Measurements from ENCODE around the gene NAA35.
"Not testable (repeated sequence)": the region's sequence is repeated elsewhere in the genome, so short reads cannot be mapped to it uniquely, and the experiment has no call there.

The NAA35 gene

DNA sequence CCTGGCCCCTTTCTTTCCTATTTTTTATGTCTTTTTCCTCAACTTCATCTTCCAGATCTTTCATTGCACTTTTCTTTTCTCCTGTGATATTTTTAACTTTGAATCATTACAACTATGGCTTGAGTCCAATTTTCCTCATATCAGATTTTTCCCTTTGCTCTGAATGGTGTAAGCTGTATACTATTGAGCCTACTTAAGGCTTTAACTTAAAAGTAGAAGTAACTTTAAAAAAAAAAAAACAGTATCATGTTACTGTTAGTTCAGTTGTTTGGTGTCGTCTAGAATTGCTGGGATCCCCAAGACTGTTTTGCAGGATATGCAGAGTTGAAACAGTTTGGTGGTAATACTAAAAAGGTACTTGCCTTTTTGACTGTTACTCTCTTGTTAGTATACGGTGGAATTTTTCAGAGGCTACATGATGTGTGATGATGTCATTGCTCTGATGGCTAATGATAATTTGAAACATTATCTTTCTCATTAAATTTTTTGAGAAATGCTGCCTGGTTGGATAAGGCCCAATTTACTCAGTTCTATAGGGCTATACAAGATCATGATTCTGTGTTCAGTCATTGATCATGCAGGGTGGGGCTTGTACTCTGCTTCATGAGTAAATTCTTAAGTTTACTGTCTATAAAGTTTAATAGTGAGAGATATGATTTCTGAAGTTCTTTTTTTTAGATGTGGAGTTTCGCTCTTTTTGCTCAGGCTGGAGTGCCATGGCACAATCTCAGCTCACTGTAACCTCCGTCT lies 8.8 kb downstream of the NAA35 start:
- no peak for DNase-seq

DNA sequence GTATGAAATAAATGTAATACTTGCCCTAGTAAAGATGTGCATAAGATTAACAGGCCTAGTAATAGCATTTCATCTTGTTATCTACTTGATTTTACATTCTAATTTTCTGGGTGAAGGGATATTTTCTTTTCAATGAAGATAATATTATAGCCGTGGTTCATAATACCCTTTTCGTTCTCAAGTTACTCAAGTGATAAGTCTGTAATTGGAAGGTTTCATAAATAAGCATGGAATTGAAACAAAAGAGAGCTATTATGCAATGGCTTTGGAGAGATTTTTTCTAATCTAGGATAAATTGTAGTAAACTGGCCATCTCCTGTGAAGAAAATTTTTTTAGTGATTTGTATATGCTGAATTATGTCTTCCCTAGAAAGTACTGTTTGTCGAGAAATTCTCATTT lies 19.0 kb downstream of the NAA35 start:
- no peak for DNase-seq

DNA sequence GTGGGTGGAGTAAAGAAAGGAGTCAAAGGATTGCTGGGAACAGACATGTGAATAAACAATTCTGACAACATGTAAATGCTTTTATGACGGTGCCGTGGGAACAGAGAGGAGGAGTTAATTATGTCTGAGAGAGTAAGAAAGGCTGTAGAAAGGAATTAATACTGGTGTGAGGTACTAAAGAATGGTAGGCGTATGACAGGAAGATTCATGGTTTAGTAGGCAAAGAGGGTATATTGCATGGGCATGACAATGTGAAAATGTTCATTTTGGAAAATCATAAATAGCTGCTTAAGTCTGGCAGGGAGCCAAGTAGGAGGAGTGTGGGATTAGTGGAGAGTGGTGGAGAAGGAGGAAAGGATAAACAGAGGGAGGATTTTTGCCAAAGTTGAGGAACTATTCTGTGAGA lies 19.7 kb downstream of the NAA35 start:
- no peak for DNase-seq

DNA sequence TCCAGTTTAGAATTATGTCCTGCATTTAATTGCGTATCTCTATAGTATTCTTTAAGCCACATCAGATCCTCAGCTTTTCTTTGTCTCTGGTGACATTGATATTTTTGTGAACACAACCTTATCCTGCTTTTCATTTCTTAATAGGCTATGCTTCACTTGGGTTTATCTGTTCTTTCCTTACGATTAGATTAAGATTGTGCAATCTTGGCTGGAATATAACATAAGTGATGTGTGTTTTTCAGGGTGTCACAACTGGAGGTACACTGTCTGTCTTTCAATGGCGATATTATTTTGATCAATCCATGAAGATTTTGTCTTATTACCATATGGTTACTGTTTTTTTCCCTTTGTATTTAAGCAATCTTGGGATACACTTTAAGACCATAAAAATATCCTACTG lies 23.6 kb downstream of the NAA35 start:
- DNase-seq, result no peak

DNA sequence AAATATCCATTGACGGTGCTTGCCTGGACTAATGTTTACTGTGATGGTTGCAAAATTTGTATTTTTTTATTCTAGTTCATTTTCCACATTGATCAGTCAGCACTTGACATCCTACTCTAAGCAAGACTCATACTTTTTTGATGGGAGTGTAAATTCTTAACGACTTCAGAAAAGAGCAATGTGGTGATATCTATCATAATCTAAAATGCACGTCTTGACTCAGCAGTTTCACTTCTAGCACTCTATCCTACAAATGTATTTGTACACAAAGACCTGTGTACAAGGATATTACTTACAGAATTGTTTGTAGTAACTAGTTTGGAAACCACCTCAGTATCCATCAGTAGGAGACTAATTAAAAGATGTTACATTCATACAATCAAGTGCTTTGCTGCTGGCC lies 24.0 kb downstream of the NAA35 start:
- DNase-seq, result no peak

DNA sequence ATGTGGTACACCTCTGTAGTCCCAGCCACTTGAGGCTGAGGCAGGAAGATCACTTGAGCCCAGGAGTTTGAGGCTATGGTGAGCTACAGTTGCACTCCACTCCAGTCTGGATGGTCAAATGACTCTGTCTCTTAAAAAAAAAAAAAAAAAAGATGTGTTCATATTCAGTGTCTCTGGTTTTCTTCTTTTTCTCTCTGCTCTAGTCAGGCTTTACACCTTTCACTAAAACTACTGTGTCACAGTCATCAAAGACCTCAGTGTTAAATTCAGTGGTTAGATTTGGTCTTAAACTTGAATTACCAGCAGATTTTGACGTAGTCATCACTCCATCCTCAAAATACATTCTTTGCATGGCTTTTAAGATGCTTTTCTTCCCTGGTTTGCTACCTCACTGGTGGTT lies 28.8 kb downstream of the NAA35 start:
- DNase-seq, result no peak

DNA sequence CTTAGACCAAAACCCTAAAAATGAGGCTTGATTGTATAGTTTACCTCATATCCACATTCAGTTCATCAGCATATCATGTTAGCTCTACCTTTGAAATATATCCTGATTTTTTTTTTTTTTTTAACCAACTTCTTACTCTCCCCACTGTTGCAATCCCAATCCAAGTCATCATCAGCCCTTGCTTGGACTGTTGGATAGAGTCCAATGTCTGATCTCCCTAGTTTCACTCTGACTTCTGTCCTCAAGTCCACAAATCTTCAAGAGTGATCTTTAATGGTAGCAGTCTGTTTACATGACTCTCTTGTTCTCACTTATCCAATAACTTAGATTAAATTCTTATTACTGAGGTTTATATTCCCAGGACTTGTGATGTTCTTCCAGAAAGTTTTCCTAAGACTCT lies 30.8 kb downstream of the NAA35 start:
- DNase-seq, result no peak

DNA sequence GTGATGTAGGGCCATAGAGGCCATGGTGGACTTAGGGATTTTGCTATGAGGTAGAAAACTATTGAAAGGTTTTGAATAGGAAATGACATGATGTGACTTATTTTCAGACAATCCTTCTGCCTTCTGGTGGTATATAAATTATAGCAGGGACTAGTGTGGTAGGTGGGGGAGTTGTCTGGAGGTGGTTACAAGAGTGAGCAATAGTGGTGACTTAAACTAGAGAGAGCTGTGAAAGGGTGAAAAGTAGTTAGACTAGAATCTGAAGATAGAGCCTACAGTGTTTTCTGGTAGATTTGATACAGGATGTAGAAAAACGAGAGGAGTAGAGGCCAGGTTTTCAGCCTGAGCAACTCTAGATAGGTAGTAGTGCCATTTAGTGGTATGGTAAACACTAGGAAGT lies 32.3 kb downstream of the NAA35 start:
- no peak for DNase-seq

DNA sequence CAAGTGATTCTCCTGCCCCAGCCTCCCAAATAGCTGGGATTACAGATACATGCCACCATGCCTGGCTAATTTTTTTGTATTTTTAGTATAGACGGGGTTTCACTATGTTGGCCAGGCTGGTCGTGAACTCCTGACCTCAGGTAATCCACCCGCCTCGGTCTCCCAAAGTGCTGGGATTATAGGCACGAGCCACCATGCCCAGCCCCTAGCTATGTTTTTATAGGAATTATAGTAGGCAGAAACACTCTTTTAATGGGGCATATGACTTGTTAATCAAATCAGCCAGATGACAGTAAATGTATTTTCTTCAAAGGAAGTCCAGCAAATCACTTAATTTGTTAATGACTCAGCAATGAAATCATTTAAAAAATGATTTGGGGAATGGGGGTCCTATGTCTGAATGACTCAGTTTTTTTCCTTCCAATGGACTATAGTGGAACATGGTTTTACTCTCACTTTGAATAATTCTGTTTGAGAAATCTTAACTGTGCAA lies 33.2 kb downstream of the NAA35 start:
- not testable (repeated sequence) for DNase-seq

DNA sequence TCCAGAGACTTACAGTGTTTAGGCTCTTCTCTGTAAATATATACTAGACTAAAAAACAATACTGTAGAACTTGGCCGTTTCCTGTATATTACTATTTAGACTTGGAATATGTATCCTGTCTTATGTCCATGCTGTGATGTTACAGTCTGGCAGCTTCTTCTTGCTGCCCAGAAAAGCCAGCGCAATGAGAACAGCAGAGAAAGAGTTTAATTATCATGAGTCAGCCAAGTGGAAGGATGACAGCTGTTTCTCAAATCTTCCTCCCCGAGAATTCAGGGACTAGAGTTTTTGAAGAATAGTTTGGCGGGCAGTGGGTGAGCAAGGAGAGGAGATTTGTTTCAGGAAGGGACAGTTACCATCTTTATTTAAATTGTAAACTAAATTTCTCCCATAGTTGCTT lies 37.5 kb downstream of the NAA35 start:
- DNase-seq, result no peak

DNA sequence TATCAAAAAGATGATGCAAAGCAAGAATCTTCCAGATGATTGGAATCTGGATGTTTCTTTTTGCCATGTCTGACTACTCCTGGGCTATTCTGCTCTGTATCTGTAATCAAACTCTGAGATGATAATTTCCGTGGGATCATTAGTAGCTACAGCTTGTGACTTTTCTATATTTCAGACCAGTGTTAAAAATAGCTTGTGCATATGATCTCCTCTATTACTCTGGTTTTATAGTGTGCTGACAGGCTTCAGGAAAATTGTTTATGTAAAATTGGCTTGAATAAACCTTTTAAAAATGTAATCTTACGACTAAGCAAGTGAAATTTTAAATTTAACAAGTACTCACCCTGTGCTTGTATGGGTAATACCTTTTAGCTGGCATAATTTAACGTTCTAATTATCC lies 40.4 kb downstream of the NAA35 start:
- no peak for DNase-seq

DNA sequence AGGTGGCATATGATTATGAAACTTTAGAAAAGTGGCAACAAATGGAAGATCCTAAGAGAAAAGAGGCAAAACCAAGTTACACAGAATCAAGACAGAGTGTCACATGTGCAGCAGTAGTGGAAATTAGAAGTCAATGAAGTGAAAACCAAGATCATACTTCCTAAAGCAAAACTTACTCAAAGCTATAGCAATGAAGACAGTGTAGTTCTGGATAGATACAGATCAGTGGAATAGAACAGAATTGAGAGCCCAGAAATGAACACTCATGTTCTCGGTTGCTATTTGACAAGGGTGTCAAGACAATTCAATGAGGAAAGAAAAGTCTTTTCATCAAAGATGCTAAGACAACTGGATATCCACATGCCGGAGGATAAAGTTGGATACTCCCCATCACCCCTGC lies 43.5 kb downstream of the NAA35 start:
- no peak for DNase-seq

DNA sequence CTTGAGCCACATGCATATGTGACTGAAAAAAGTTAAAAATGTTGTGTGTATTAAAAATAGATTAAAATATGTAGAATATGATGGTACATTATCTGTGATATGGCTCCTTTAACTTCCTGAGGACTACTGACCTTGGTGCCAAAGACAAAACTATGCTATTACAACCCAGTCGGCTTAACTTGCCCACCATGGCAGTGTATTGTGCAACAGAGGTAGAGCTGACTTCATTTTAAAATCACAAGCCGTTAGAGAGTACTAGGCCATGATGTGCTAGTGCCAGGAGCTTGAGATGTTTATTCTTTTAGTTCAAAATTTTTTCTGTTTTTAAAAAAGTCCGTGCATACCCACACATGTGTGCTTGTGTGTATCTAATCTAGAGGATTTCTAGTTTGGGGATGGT lies 46.3 kb downstream of the NAA35 start:
- no peak for DNase-seq

DNA sequence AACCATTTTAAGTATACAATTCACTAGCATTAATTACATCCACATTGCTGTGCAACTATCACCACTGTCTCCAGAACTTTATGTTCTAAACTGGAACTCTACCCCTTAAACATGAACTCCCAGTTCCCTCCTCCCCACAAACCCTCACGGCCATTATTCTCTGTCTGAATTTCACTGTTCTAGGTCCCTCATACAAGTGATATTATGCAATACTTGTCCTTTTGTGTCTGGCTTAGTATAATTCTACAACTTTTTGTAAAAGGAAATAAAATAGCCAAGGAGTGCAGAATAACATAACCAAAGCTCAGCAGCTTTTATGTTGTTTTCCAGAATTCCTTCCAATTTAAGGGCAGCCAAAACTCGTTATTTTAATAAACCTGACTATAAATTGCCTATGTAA lies 53.2 kb downstream of the NAA35 start:
- DNase-seq, result no peak

DNA sequence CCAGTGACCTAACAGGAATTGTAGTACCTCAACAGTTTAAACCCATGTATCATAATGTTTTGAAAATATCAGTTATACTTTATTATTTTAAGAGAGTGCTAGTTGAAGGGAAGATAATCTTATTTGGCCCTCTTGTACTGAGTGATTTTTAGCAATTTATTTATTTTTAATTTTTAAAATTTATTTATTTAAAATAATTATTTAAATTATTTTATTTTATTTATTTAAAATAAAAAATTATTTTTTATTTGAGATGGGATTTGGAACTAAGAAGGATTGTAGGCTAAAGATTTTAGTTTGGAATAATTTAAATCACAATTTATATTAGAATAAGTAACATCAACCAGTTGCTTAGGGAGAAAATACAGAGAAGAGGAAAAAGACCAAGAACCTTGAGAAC lies 54.2 kb downstream of the NAA35 start:
- DNase-seq, result no peak

DNA sequence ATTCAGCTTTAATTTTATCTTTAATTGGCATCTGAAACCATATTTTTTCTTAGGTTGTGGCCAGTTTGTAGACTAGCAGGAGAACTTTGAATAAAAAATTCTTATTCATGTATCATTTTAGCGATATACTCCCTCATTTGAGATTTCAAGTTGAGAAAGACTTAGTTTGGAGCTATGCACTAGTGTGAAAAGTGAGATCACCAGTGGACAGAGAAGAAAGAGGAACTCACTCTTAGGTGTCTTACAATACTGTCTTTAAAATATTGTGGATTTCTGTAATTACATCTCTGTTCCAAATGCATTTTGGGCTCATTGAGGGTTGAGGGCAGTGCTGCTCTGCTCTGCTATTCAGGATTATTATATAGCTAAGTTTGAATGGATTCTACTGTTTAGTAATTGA lies 54.7 kb downstream of the NAA35 start:
- no peak for DNase-seq

DNA sequence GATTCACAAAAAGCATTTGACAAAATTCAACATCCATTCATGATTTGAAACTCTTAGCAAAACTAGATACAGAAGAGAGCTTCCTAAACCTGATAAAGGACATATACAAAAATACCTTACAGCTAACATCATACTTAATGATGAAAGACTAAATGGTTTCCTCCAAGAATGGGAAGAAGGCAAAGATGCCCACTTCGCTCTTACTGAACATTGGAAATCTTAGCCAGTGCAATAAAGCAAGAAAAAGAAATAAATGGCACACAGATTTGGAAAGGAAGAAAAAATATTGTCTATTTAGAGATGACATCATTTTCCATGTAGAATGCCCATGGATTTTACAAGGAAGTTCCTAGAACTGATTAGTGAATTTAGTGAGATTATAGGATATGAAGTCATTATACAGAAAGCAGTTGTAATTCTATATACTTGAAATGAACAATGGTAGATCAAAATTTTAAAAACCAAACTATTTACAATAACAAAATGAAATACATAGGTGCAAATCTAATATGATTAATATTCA lies 64.4 kb downstream of the NAA35 start:
- DNase-seq, result no peak

DNA sequence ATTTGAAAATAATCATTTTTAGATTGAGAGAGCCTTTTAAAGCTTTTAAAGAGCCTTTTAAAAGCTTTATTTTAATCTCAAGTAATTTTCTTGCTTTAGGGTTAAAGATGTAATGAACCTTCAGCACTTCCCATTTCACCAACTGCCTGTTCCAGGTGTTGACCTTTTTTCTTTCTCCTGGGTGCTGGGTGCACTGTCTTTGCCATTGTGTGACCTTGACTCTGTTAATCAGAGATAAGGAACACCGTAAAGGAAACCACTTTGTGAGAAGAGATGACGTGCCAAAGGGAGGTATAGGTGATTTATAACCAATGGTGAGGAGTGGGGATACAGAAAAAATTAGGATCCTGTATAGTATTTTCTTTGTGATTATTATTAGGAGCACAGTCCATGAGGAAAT lies 68.2 kb downstream of the NAA35 start:
- no peak for DNase-seq

DNA sequence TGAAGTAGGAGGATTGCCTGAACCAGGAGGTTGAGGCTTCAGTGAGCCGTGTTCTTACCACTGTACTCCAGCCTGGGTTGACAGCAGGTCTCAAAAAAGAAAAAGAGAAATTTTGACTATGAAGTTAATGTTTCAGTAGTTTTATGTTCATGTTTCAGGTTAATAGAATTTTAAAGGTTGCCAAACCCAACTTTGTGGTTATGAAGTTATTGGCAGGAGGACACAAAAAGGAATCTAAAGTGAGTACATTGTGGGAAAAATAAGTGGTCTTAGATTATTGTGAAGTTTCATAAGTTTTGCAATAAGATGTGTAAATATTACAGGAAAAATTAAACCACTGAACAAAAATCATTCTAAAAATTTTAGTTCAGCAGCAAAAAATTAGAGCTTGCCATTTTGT lies 79.8 kb downstream of the NAA35 start:
- DNase-seq, result no peak

DNA sequence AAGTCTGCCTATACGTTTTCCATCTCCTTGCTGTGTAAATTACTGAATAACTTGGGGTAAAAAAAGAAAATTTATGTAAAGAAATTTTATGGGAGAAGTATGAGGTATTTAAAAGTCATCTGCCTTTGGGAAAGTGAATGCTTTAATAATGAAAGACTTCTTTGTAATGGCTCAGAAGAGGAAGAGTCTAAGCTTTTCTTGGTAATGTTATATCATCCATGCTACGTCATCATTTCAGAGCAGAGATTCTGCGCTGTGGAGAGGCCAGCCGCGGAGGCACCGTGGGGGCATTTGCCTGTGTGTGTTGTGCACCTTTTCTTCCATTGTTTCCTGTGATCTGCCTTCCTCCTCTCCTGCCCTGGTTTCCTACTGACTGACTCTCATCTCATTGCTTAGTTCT lies 80.2 kb downstream of the NAA35 start:
- DNase-seq, result no peak

DNA sequence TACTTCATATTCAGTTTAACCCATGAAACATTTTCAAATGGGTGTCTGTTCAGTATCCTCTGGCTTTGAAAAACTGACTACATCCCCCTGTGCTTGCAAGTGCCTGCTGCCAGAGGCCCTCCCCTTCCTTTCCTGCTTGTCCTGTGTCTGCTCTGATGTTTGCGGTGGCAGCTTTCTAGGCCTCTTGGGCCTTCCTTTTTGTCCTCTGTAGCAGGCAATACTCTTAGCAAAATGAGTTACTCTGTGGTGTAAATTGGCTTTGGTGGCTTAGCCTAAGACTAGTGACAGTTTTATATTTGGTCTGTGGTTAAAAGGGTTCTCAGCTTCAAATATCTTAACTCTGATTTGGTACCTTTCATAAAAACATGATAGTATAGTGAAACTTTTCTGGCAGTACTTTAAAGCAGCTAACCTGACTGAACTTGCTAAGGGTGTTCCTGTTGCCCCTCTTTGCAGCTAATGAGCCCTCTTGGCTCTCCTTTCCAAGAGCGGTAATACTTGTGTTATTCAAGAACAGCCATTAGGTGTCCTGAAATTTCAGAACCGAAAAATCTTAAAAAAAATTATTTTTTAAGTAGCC lies 81.8 kb downstream of the NAA35 start:
- DNase-seq, result no peak

DNA sequence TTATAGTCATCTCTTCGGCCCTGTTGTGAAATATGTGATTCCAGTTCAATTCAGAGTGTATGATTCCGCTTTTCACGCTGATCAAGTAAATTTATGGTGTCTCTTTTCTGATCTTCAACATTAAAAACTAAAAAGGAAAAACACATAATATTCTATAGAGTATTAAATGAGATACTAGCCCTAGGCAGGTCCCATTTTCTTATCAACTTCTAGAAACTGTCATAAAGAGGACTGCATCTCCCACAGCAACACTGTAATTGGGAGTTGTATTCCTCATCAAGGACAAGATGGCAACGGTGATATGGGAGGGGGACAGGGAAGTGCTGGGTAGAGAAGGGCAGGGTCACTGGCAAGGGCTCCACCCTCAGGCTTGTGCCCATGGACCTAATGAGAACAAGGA lies 86.8 kb downstream of the NAA35 start:
- no peak for DNase-seq

DNA sequence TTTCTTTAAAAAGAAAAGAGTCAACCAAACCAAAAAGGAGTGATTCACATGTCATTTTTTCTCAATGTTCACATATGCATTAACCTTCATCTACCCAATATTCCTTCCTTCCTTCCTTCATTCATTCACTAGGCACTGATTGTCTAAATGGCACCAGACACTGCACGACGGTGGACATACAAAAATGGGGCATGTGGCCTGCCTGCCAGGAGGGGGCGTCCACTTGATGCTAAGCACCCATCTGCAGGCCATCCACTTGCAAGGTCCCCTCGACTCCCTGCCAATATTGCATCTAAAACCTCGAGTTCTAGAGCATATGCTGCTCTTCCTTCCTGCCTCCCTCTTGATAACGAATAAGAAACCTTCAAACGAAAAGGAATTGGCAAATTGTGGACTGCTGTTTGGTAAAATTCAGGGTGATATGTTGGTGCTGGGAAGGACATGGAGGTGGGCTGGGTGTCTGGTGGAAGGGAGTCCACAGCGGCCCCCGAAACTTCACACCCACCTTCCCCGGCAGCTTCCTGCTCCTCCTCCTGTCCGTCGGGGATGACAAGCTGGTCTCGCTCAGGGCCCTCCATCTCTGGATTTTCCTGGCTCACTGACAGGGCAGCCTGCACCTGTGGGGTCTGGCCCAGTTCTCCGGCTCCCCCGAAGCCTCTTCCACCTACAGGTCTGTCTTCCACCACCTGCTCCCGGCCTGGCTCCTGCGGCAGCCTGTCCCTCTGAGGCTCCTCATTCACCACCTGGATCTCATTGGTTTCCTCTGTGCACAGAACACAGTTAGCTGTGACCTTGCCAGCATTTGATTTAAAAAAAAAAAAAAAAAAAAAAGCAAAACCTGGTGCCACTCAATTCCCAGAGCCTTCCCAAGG lies 94.2 kb downstream of the NAA35 start:
- no peak for DNase-seq

All from SHP77 treated with DMSO at 0.1 percent for 48 hours (cell line).